AG04450 (cell line): ENCODE measurements around the gene ADAMTS4. TPM values are rescaled to one million over a fixed set of nuclear protein-coding genes. Genes with fewer than 3 reads are reported as not detected.

Experiments used
- CTCF ChIA-PET: fragments of 300-600, 350-600 bp; formaldehyde crosslinking; extraction: SDS; loops from one replicate; lab custom pipeline; 2022; ENCODE audit warnings: antibody characterized with exemption, inconsistent platforms; lab: Charles Lee
- POLR2A ChIA-PET: fragments of 350-600 bp; formaldehyde crosslinking; extraction: SDS; loops from one replicate; lab custom pipeline; 2021; ENCODE audit warnings: antibody characterized with exemption, inconsistent platforms; lab: Yijun Ruan, JAX
- DNase-seq: peaks from one replicate; pipeline ENCODE4 v3.0.0-alpha.2; 2011; ENCODE audit warnings: low read depth, low spot score
- H3K27ac ChIP-seq: one replicate; pipeline ENCODE4 v1.5.1; 2012; ENCODE audit warnings: low read depth, low read length, control low read depth
- H3K27me3 ChIP-seq: one replicate; pipeline ENCODE4 v1.6.0; 2012; ENCODE audit warnings: low read length; ENCODE audit not compliant: control insufficient read depth, insufficient read depth
- H3K4me3 ChIP-seq: 2 replicates; pipeline ENCODE4 v1.5.1; 2011; ENCODE audit warnings: mild to moderate bottlenecking, low read depth, low read length, control low read depth
- H3K9me3 ChIP-seq: 2 replicates; pipeline ENCODE4 v1.5.1; 2012; ENCODE audit warnings: low read length; ENCODE audit not compliant: control insufficient read depth, insufficient read depth
- polyA plus RNA-seq: library from polyadenylated mRNA; depleted of rRNA; stranded (reverse); fragments of >200 nt; gene quantifications from 2 replicates; pipeline ENCODE4 v1.2.3, GENCODE V29; 2011
- TF ChIP-seq, protein P1 (sequence below): IDR thresholded peaks from 2 replicates; pipeline ENCODE4 v1.5.1; 2011; ENCODE audit warnings: low read depth, low read length, control low read depth, inconsistent platforms

Gene ADAMTS4
- polyA plus RNA-seq, 1 experiment: 0.52 TPM

DNA sequence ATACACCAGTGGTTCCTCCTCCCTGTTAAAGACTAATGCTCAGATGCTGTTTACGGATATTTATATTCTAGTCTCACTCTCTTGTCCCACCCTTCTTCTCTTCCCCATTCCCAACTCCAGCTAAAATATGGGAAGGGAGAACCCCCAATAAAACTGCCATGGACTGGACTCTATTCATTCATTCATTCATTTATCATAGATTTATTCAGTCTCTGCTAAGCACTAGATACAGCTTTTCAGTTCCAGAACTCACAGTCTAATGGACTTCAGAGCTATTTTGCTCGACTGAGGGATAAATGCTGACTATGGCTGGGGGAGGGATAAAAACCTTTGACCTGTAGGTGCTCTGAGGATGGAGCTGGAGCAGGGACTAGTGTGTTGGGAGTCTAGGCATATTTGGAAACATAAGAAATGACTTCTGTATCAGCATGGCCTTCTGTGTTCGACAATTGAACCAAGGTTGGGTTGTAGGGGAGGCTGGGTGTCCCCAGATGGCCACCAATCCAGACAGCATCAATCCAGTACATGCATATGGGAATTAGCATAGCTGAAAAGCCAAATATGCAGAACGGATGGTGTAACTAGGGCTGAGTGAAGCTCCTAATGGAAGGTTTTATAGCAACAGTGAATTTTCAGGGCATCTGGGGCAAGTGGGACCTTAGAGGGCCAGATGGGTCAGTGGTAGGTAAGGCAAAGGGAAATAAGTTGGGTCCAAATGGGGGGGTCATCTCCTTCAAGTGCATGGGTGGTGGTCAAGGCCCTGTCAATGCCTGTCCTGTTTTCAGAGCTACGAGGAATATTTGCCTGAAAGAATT is 20.4 kb upstream of the ADAMTS4 start:
- no peak overlapping the region for H3K27ac ChIP-seq
- TF ChIP-seq, protein P1, sequence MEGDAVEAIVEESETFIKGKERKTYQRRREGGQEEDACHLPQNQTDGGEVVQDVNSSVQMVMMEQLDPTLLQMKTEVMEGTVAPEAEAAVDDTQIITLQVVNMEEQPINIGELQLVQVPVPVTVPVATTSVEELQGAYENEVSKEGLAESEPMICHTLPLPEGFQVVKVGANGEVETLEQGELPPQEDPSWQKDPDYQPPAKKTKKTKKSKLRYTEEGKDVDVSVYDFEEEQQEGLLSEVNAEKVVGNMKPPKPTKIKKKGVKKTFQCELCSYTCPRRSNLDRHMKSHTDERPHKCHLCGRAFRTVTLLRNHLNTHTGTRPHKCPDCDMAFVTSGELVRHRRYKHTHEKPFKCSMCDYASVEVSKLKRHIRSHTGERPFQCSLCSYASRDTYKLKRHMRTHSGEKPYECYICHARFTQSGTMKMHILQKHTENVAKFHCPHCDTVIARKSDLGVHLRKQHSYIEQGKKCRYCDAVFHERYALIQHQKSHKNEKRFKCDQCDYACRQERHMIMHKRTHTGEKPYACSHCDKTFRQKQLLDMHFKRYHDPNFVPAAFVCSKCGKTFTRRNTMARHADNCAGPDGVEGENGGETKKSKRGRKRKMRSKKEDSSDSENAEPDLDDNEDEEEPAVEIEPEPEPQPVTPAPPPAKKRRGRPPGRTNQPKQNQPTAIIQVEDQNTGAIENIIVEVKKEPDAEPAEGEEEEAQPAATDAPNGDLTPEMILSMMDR: no peak
- ChIA-PET CTCF (interaction anchor here (0.9 to 1.9 kb wide), 7 partner anchors 9 to 155 kb away, joined by 3 to 13 read pairs (median 3); no protein-coding TSS in a partner anchor), POLR2A (interaction anchor here (1.7 kb wide), 1 partner anchor 17 kb away, joined by 4 read pairs; the partner anchor contains the start of gene NDUFS2)
- DNase-seq: no peak
- H3K27me3 ChIP-seq: no peaks in the 10 kb centered on the region
- H3K4me3 ChIP-seq: no peak overlapping the region
- H3K9me3 ChIP-seq: no peaks in the 10 kb centered on the region

DNA sequence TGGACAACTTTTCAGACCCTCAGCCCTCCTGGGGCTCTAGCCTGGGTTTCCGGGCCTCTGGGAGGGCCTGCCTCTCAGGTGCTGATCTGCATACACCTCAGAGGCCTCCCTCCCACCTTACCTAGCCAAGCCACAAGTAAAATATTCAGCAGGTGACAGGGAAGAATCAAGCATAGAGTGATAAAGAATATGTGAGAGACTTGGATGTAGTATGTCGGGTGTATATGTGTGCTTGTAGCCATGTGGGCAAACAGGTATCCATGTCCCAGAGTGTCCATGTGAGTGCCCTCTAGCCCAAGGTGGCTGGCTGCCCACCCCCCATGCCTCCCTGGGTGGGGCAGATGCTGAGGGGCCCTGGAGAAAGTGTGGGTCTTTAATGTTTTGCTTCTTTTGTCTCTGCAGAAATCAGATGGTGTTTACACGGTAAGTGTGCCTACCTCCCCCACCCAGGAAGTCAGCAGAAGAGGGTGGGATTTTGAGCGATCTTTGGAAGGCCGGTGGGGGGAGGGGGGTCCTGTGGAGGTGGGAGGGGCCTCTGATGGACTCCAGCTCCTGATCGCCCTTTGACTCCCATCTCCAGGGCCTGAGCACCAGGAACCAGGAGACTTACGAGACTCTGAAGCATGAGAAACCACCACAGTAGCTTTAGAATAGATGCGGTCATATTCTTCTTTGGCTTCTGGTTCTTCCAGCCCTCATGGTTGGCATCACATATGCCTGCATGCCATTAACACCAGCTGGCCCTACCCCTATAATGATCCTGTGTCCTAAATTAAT is 19.6 kb upstream of the ADAMTS4 start:
- TF ChIP-seq, protein P1: no peak
- Histone ChIP-seq H3K27ac (no peak overlapping the region), H3K9me3 (no peaks in the 10 kb centered on the region), H3K27me3 (no peaks in the 10 kb centered on the region), H3K4me3 (no peak overlapping the region)
- no peak for DNase-seq
- POLR2A ChIA-PET: interaction anchor here (1.7 kb wide), 1 partner anchor 17 kb away, joined by 4 read pairs; the partner anchor contains the start of gene NDUFS2
- CTCF ChIA-PET: interaction anchor here (1.0 to 1.9 kb wide), 5 partner anchors 8 to 73 kb away, joined by 3 to 13 read pairs (median 4); no protein-coding TSS in a partner anchor

DNA sequence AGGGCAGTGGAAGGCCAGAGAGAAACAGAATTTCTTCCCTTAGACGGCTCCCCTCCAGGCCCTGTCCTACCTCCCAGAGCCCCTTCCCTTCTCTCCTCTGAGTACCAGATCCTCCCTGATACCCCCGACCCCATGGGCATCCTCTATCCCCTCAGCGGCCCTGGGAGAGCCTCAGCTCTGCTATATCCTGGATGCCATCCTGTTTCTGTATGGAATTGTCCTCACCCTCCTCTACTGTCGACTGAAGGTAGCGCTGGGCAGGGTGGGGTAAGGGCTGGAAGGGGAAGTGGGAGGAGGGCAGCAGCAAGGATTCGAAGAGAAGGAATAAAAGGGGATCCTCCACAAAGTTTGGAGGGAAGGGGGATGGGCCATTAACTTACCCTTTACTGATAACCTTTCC is 19.0 kb upstream of the ADAMTS4 start:
- Histone ChIP-seq H3K27ac (peak overlapping the region; percentile 21), H3K9me3 (no peaks in the 10 kb centered on the region), H3K27me3 (no peaks in the 10 kb centered on the region), H3K4me3 (no peak overlapping the region)
- DNase-seq: no peak
- CTCF ChIA-PET: interaction anchor here (1.9 to 3.5 kb wide), 3 partner anchors 7 to 164 kb away, joined by 13 to 62 read pairs (median 14); partner anchors contain the start of gene TOMM40L
- POLR2A ChIA-PET: no interaction called here
- TF ChIP-seq, protein P1: no peak

DNA sequence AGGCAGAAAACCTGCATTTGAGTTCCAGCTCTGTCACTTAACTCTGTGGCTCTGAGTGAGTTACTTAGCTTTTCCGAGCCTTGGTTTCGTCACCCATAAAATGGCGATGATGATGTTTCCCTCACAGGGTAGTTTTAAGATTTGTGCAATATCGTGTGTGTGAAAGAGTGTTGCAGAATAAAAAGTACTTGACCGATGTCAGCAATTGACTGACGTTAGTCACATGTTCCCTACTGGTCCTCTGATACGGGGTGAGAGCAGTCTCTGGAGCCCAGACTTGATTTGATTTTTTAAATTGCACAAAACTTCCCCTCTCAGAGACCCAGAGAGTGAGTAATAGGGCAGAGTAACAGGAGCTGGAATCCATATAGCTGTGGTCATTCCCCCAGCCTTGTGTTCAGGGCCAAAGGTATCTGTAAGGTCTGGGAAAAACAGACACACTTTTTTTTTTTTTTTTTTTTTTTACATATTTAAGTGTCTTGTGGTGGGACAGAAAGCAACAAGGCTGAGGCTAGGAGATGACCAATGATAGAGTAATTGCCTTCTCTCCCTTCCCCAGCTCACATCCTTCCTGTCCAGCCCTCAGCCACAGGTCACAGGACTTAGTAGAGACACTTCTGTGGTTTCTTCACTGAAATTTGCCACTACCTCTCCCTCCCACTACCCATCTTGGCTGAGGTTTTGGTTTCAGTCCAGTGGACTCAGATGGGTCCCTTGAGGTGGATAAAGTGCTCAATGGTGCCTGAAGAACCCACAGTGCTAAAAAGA is 18.3 kb upstream of the ADAMTS4 start:
- ChIA-PET CTCF (interaction anchor here (0.6 to 3.5 kb wide), 7 partner anchors 9 to 1303 kb away, joined by 3 to 62 read pairs (median 5); partner anchors contain the start of gene TOMM40L), POLR2A (interaction anchor here (0.6 to 2.3 kb wide), 4 partner anchors 9 to 18 kb away, joined by 3 to 9 read pairs (median 6); partner anchors contain the start of genes ADAMTS4, NDUFS2 and TOMM40L)
- TF ChIP-seq, protein P1: no peak
- H3K4me3 ChIP-seq: no peak overlapping the region
- DNase-seq: no peak
- H3K27ac ChIP-seq: peak overlapping the region; percentile 69
- no peaks in the 10 kb centered on the region for H3K9me3 ChIP-seq
- H3K27me3 ChIP-seq: no peaks in the 10 kb centered on the region
